LNCAP (cell line): ENCODE measurements around the gene ZNF430.

Experiments used
- CTCF ChIP-seq: fragments of 450-650 bp; IDR thresholded peaks from 2 replicates; pipeline ENCODE4 v1.5.1; 2017; ENCODE audit warnings: mild to moderate bottlenecking

The ZNF430 gene

DNA sequence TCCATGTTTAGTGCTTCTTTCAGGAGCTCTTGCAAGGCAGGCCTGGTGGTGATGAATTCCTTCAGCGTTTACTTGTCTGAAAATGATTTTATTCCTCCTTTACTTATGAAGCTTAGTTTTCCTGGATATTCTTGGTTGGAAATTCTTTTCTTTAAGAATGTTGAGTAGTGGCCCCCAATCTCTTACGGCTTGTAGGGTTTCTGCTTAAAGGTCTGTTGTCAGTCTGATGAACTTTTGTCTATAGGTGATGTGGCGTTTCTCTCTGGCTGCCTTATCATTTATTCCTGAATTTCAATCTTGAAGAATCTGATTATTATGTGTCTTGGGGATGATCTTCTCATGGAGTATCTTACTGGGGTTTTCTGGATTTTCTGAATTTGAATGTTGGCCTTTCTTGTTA is 26.0 kb downstream of the ZNF430 start:
- TF ChIP-seq CTCF: no peak

GRCh38 chr19:21047716-21048115 is 27.3 kb downstream of the ZNF430 start:
- TF ChIP-seq CTCF: no peak

GRCh38 chr19:21052902-21053301 is 32.4 kb downstream of the ZNF430 start:
- TF ChIP-seq CTCF: no peak

GRCh38 chr19:21065336-21065735 is 44.9 kb downstream of the ZNF430 start:
- TF ChIP-seq CTCF: no peak

DNA sequence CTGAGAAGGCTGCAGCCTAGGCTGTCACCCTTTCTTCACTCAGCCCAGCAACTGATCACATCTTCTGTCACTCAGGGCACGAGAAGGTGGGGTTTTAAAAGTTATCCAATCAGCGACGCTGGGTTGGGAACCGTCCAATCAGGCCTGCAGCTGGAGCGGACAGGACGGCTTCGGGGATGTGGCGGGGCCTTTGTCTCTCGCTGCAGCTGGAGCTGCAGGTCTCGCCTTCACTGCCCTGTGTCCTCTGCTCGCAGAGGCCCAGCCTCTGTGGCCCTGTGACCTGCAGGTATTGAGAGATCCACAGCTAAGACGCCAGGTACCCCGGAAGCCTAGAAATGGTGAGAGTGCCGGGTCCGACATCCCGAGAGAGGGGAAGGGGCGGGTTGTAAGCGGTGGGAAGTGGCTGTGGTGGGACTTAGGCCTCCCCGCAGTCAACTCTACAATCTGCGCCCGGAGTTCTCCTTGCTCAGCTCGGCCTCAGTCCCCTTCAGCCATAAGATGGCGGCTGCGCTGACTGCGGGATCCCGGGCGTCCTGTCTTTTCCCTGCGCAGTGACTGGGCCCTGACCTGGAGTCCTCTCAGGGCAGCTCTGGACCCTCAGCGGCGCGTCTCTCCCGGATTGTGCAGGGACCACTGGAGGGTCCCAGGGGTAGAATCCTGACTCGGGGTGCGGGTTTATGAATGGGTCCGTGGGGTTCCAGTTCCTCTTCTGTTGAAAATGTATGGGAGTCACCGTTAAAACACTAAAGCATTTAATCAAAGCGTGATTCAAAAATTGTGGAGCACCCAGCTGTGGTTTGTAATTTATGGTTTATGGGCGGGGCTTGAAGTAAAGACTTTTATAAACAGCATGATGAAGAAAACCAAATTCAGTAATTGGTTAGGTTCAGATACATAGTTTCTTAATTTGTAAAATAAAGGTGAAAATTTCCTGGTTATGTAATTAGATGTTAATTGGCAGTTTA is 61.8 kb downstream of the ZNF430 start, which contains the start of gene ZNF714:
TSS of gene ZNF714 (plus strand) at position 193 of the 965 bp plus-strand sequence. CDS start 16,066 bp downstream, outside the sequence.
- no peak for TF ChIP-seq CTCF

GRCh38 chr19:21084343-21084742 is 63.9 kb downstream of the ZNF430 start:
- TF ChIP-seq CTCF: no peak

DNA sequence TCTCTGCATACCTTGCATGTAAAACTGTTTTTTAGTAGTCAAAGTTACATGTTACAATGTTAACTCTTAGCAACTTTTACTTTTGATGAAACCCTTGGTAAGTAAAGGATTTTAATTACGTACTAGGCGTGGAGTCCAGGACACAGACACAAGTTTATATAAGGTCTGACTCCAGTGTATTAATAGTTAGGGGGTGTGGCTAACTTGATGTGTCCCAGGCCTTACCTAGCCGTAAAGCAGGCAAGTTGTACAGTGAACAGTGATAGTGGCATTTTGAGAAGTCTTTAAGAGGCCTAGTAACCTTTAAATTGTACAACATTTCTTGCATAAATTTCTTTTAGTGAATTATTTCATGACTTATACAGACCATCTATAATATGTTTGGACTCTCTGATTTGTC is 67.4 kb downstream of the ZNF430 start:
- TF ChIP-seq CTCF: no peak
